ENCODE data around the gene AP1AR.

Gene AP1AR

DNA sequence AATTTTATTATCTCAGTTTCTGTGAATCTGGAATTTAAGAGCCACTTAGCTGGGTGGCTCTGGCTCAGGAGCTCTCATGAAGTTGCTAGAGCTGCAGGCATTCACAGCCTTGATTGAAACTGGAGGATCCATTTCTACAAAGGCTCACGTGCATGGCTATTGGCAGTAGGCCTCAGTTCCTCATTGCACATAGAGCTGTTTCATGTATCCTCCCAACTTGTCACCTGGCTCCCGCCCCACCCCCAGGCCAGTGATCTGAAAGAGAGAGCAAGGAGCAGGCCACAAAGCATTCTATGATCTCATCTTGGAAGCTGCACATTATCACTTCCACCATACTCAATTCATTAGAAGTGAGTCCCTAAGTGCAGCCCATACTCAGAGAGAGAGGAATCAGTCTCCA is 18.5 kb upstream of the AP1AR start:
- Histone ChIP-seq H3K18ac (ENCODE audit: low read length) (no peak overlapping the region), H2BK5ac (ENCODE audit: low read length) (no peak overlapping the region)
- WGBS (ENCODE audit: extremely low coverage, insufficient coverage, low lambda C conversion rate): no CpG with 5 or more reads among the region's 2 CpGs

GRCh38 chr4:112213856-112214255 is 17.7 kb upstream of the AP1AR start:
- H4K5ac ChIP-seq (ENCODE audit: low read length): no peak overlapping the region
- H3K4me2 ChIP-seq (ENCODE audit: low read length): no peak overlapping the region
- no peak for DNase-seq
- no peak overlapping the region for H3K4ac ChIP-seq (ENCODE audit: low read depth, low read length)
- no peak overlapping the region for H3K27ac ChIP-seq (ENCODE audit: low read depth, low read length)
- WGBS (ENCODE audit: extremely low coverage, insufficient coverage, low lambda C conversion rate): no CpG with 5 or more reads among the region's 3 CpGs
- no peak overlapping the region for H3K18ac ChIP-seq (ENCODE audit: low read length)
- H3K36me3 ChIP-seq (ENCODE audit: control insufficient read depth, insufficient read depth, low read length): no peaks in the 10 kb centered on the region
- no peaks in the 10 kb centered on the region for H3K79me2 ChIP-seq (ENCODE audit: control insufficient read depth, insufficient read depth, low read length)
- H3K79me1 ChIP-seq (ENCODE audit: low read length): no peaks in the 10 kb centered on the region
- H3K27me3 ChIP-seq (ENCODE audit: insufficient read depth, low read length, poor library complexity): no peaks in the 10 kb centered on the region
- no peak overlapping the region for H4K8ac ChIP-seq (ENCODE audit: low read depth, low read length)
- no peak overlapping the region for H2BK120ac ChIP-seq (ENCODE audit: low read depth, low read length)
- no peak overlapping the region for H2BK5ac ChIP-seq (ENCODE audit: low read length)
- no peak overlapping the region for H3K4me3 ChIP-seq (ENCODE audit: low read length)
- H2AK5ac ChIP-seq (ENCODE audit: low read length): no peak overlapping the region
- H3K4me1 ChIP-seq (ENCODE audit: control insufficient read depth, low read depth, low read length): no peaks in the 10 kb centered on the region
- no peak overlapping the region for H2BK15ac ChIP-seq (replicated peaks; ENCODE audit: low read depth)
- no peak overlapping the region for H3K23ac ChIP-seq (ENCODE audit: low read length)
- H3K9ac ChIP-seq (ENCODE audit: low read length): no peak overlapping the region
- no peak overlapping the region for H3K56ac ChIP-seq (ENCODE audit: low read length)

More for the DNA sequence above, 18.5 kb upstream of the AP1AR start:
- no peak overlapping the region for H2BK15ac ChIP-seq (replicated peaks; ENCODE audit: low read depth)
- H4K5ac ChIP-seq (ENCODE audit: low read length): no peak overlapping the region
- H4K8ac ChIP-seq (ENCODE audit: low read depth, low read length): no peak overlapping the region
- no peak for DNase-seq
- no peak overlapping the region for H2AK5ac ChIP-seq (ENCODE audit: low read length)
- H3K9ac ChIP-seq (ENCODE audit: low read length): no peak overlapping the region
- H3K4me2 ChIP-seq (ENCODE audit: low read length): no peak overlapping the region
- no peak overlapping the region for H3K27ac ChIP-seq (ENCODE audit: low read depth, low read length)
- no peaks in the 10 kb centered on the region for H3K79me2 ChIP-seq (ENCODE audit: control insufficient read depth, insufficient read depth, low read length)
- no peak overlapping the region for H3K23ac ChIP-seq (ENCODE audit: low read length)
- no peak overlapping the region for H3K4ac ChIP-seq (ENCODE audit: low read depth, low read length)
- H3K4me1 ChIP-seq (ENCODE audit: control insufficient read depth, low read depth, low read length): no peaks in the 10 kb centered on the region
- H3K79me1 ChIP-seq (ENCODE audit: low read length): no peaks in the 10 kb centered on the region
- no peak overlapping the region for H2BK120ac ChIP-seq (ENCODE audit: low read depth, low read length)
- no peak overlapping the region for H3K56ac ChIP-seq (ENCODE audit: low read length)
- no peaks in the 10 kb centered on the region for H3K36me3 ChIP-seq (ENCODE audit: control insufficient read depth, insufficient read depth, low read length)
- no peaks in the 10 kb centered on the region for H3K27me3 ChIP-seq (ENCODE audit: insufficient read depth, low read length, poor library complexity)
- H3K4me3 ChIP-seq (ENCODE audit: low read length): no peak overlapping the region

GRCh38 chr4:112214390-112215264 is 17.0 kb upstream of the AP1AR start:
- Histone ChIP-seq H2BK15ac (replicated peaks; ENCODE audit: low read depth) (no peak overlapping the region), H3K9ac (ENCODE audit: low read length) (no peak overlapping the region), H3K79me2 (ENCODE audit: control insufficient read depth, insufficient read depth, low read length) (no peaks in the 10 kb centered on the region), H3K56ac (ENCODE audit: low read length) (no peak overlapping the region), H2BK5ac (ENCODE audit: low read length) (no peak overlapping the region), H4K8ac (ENCODE audit: low read depth, low read length) (no peak overlapping the region), H3K79me1 (ENCODE audit: low read length) (no peaks in the 10 kb centered on the region), H3K27ac (ENCODE audit: low read depth, low read length) (no peak overlapping the region), H3K4me1 (ENCODE audit: control insufficient read depth, low read depth, low read length) (no peaks in the 10 kb centered on the region), H2AK5ac (ENCODE audit: low read length) (no peak overlapping the region), H3K18ac (ENCODE audit: low read length) (no peak overlapping the region), H4K5ac (ENCODE audit: low read length) (no peak overlapping the region), H3K4me3 (ENCODE audit: low read length) (no peak overlapping the region), H3K4ac (ENCODE audit: low read depth, low read length) (no peak overlapping the region), H3K4me2 (ENCODE audit: low read length) (no peak overlapping the region), H3K23ac (ENCODE audit: low read length) (no peak overlapping the region), H3K36me3 (ENCODE audit: control insufficient read depth, insufficient read depth, low read length) (no peaks in the 10 kb centered on the region), H2BK120ac (ENCODE audit: low read depth, low read length) (no peak overlapping the region), H3K27me3 (ENCODE audit: insufficient read depth, low read length, poor library complexity) (no peaks in the 10 kb centered on the region)
- DNase-seq: no peak

GRCh38 chr4:112219826-112220366 is 11.7 kb upstream of the AP1AR start:
- H3K9ac ChIP-seq (ENCODE audit: low read length): no peak overlapping the region
- H3K4me2 ChIP-seq (ENCODE audit: low read length): no peak overlapping the region
- no peak overlapping the region for H4K8ac ChIP-seq (ENCODE audit: low read depth, low read length)
- no peaks in the 10 kb centered on the region for H3K36me3 ChIP-seq (ENCODE audit: control insufficient read depth, insufficient read depth, low read length)
- H4K5ac ChIP-seq (ENCODE audit: low read length): no peak overlapping the region
- no peaks in the 10 kb centered on the region for H3K79me1 ChIP-seq (ENCODE audit: low read length)
- no peak overlapping the region for H3K23ac ChIP-seq (ENCODE audit: low read length)
- no peak overlapping the region for H3K4me3 ChIP-seq (ENCODE audit: low read length)
- no peak overlapping the region for H2BK15ac ChIP-seq (replicated peaks; ENCODE audit: low read depth)
- no peak overlapping the region for H3K56ac ChIP-seq (ENCODE audit: low read length)
- WGBS (ENCODE audit: extremely low coverage, insufficient coverage, low lambda C conversion rate): no CpG with 5 or more reads among the region's 7 CpGs
- no peak overlapping the region for H3K27ac ChIP-seq (ENCODE audit: low read depth, low read length)
- no peak overlapping the region for H2AK5ac ChIP-seq (ENCODE audit: low read length)
- no peak overlapping the region for H3K18ac ChIP-seq (ENCODE audit: low read length)
- H2BK120ac ChIP-seq (ENCODE audit: low read depth, low read length): no peak overlapping the region
- H3K27me3 ChIP-seq (ENCODE audit: insufficient read depth, low read length, poor library complexity): no peaks in the 10 kb centered on the region
- DNase-seq: no peak
- no peaks in the 10 kb centered on the region for H3K79me2 ChIP-seq (ENCODE audit: control insufficient read depth, insufficient read depth, low read length)
- no peak overlapping the region for H2BK5ac ChIP-seq (ENCODE audit: low read length)
- H3K4ac ChIP-seq (ENCODE audit: low read depth, low read length): no peak overlapping the region
- no peaks in the 10 kb centered on the region for H3K4me1 ChIP-seq (ENCODE audit: control insufficient read depth, low read depth, low read length)

DNA sequence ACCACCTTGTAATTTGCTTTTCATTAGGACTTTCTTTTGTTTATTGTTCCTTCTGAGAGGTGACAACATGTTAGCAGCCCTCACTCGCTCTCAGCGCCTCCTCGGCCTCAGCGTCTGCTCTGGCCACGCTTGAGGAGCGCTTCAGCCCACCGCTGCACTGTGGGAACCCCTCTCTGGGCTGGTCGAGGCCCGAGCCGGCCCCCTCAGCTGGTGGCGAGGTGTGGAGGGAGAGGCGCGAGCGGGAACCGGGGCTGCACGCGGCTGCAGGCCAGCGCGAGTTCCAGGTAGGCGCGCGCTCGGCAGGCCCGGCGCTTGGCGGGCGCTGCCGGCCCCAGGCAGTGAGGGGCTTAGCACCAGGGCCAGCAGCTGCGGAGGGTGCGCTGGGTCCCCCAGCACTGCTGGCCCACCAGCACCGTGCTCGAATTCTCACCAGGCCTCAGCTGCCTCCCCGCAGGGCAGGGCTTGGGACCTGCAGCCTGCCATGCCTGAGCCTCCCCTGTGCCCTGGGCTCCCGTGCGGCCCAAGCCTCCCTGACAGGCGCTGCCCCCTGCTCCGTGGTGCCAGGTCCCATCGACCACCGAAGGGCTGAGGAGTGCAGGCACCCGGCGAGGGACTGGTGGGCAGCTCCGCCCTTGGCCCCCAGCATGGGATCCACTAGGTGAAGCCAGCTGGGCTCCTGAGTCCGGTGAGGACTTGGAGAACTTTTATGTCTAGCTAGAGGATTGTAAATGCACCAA is 9.2 kb upstream of the AP1AR start:
- no CpG with 5 or more reads among the region's 43 CpGs for WGBS (ENCODE audit: extremely low coverage, insufficient coverage, low lambda C conversion rate)
- Histone ChIP-seq H4K8ac (ENCODE audit: low read depth, low read length) (no peak overlapping the region), H3K4ac (ENCODE audit: low read depth, low read length) (no peak overlapping the region), H3K18ac (ENCODE audit: low read length) (no peak overlapping the region), H3K79me2 (ENCODE audit: control insufficient read depth, insufficient read depth, low read length) (no peaks in the 10 kb centered on the region), H3K56ac (ENCODE audit: low read length) (no peak overlapping the region), H2BK15ac (replicated peaks; ENCODE audit: low read depth) (no peak overlapping the region), H3K27ac (ENCODE audit: low read depth, low read length) (no peak overlapping the region), H3K23ac (ENCODE audit: low read length) (no peak overlapping the region), H3K9ac (ENCODE audit: low read length) (no peak overlapping the region), H3K36me3 (ENCODE audit: control insufficient read depth, insufficient read depth, low read length) (no peaks in the 10 kb centered on the region), H2BK5ac (ENCODE audit: low read length) (no peak overlapping the region), H3K4me1 (ENCODE audit: control insufficient read depth, low read depth, low read length) (no peaks in the 10 kb centered on the region), H3K4me2 (ENCODE audit: low read length) (no peak overlapping the region), H4K5ac (ENCODE audit: low read length) (no peak overlapping the region), H2BK120ac (ENCODE audit: low read depth, low read length) (no peak overlapping the region), H2AK5ac (ENCODE audit: low read length) (no peak overlapping the region), H3K4me3 (ENCODE audit: low read length) (no peak overlapping the region), H3K79me1 (ENCODE audit: low read length) (no peaks in the 10 kb centered on the region), H3K27me3 (ENCODE audit: insufficient read depth, low read length, poor library complexity) (no peaks in the 10 kb centered on the region)
- DNase-seq: no peak
